ENCODE results near the gene RPS25.

Gene RPS25

DNA sequence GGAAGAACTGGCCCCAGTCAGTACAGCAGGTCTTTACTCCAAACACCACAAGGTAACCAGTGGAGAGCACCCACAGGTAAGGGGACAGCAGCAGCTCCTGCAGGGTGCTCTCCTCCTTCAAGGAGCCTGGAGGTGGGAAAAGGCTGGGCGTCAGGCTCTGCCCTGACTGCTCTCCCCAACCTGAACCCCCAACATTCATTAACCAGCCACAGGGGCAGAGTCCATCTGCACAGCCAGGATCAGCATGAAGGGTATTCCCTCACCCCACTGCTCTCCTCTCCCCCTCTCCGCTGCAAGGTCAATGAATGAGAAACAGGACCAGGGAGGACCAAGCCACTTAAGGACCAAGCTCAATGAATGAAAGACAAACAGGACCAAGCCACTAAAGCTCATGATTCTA is 8.8 kb upstream of the RPS25 start:
- no peak overlapping the region for H2AFZ ChIP-seq (ENCODE audit: low read length)
- H3K4me1 ChIP-seq (ENCODE audit: low read length), result peaks cover 45% of the 10 kb centered on the region
- peaks cover 80% of the 10 kb centered on the region for H3K79me2 ChIP-seq (ENCODE audit: low read length)
- DNase-seq, result no peak
- no peaks in the 10 kb centered on the region for H3K36me3 ChIP-seq (replicated peaks; ENCODE audit: insufficient read depth, low read length)
- no peaks in the 10 kb centered on the region for H3K9me2 ChIP-seq (replicated peaks; ENCODE audit: insufficient read depth, low read length)
- H3F3A ChIP-seq (ENCODE audit: insufficient read depth, low read length), result peaks cover 37% of the 10 kb centered on the region
- no peaks in the 10 kb centered on the region for H3K9me3 ChIP-seq (replicated peaks; ENCODE audit: insufficient read depth, low read length)
- H3K27me3 ChIP-seq (replicated peaks; ENCODE audit: insufficient read depth, low read length), result no peaks in the 10 kb centered on the region
- H3K4me3 ChIP-seq (ENCODE audit: low read length), result no peak overlapping the region
- H3K27ac ChIP-seq (ENCODE audit: low read length), result no peak overlapping the region
- no peaks in the 10 kb centered on the region for H4K20me1 ChIP-seq (ENCODE audit: insufficient read depth, low read length)
- TF ChIP-seq EZH2phosphoT487 (IDR thresholded peaks at IDR 0.05; ENCODE audit: low read length), result no peak
- TF ChIP-seq EZH2 (optimal IDR thresholded peaks at IDR 0.05; ENCODE audit: low read depth, low read length), result no peak
- TF ChIP-seq, protein P1, sequence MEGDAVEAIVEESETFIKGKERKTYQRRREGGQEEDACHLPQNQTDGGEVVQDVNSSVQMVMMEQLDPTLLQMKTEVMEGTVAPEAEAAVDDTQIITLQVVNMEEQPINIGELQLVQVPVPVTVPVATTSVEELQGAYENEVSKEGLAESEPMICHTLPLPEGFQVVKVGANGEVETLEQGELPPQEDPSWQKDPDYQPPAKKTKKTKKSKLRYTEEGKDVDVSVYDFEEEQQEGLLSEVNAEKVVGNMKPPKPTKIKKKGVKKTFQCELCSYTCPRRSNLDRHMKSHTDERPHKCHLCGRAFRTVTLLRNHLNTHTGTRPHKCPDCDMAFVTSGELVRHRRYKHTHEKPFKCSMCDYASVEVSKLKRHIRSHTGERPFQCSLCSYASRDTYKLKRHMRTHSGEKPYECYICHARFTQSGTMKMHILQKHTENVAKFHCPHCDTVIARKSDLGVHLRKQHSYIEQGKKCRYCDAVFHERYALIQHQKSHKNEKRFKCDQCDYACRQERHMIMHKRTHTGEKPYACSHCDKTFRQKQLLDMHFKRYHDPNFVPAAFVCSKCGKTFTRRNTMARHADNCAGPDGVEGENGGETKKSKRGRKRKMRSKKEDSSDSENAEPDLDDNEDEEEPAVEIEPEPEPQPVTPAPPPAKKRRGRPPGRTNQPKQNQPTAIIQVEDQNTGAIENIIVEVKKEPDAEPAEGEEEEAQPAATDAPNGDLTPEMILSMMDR (IDR thresholded peaks at IDR 0.05; ENCODE audit: low read length), result no peak
- no peak overlapping the region for H3K9ac ChIP-seq (ENCODE audit: low read length)
- H3K4me2 ChIP-seq (ENCODE audit: low read depth, low read length), result no peak overlapping the region

DNA sequence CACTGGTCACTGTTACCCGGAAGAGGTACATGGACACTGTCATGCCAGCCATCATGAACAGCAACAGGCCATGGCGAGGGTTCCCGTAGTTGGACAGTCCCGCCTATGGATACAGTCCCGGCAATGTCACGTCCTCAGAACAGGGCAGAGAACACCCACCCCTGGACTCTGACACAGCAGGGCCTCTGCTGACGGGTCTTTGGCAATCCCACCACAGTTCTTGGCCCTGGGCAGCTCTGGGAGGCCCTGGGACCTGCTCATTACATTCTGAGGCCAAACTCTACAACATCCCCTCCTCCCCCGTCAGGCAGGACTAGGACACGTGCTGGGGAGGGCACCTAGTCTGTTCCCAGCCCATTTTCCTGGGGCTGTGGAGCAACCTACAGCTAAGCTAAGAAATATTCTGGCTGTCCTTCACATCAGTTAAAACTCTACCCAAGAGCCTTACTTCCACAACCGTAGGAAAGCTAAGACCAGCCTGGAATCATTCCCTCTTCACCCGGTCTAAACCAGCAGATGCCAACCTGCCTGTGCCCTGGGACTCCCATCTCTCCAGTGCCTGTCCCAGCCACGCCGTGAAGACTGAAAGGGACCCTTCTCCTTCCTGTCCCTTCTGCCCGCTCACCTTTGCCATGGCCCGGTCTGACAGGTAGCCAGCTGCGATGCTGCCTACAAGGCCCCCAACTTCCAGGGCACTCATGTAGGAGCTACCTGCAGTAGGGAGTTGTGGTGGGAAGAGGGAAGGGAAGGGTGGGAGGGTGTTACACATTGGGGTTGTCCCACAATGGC is 8.0 kb upstream of the RPS25 start:
- Histone ChIP-seq H3K9ac (ENCODE audit: low read length) (no peak overlapping the region), H3K79me2 (ENCODE audit: low read length) (peaks cover 87% of the 10 kb centered on the region)
- no peak for DNase-seq

DNA sequence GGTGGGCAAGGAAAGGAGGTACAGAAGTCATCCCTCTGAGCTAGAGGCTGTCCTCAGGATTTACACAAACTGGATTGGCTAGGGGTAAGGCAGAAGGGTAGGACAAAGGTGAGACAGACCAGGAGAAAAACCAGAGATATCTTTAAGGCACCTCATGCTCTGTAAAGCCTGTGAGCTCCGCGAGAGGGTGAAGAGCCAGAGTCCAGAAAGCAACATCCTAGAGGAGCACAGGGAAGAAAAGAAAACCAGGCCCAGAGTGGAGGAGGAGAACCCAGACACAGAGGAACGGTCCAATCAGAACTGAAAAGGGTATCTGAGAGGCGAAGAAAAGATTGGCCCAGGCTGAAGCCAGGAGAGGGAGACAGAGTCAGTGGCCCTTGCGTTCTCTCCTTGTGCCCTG is 7.4 kb upstream of the RPS25 start:
- H3K27me3 ChIP-seq (replicated peaks; ENCODE audit: insufficient read depth, low read length), result no peaks in the 10 kb centered on the region
- H3K36me3 ChIP-seq (replicated peaks; ENCODE audit: insufficient read depth, low read length), result no peaks in the 10 kb centered on the region
- no peaks in the 10 kb centered on the region for H3K9me2 ChIP-seq (replicated peaks; ENCODE audit: insufficient read depth, low read length)
- no peak for DNase-seq
- peaks cover 92% of the 10 kb centered on the region for H3K79me2 ChIP-seq (ENCODE audit: low read length)
- H2AFZ ChIP-seq (ENCODE audit: low read length), result no peak overlapping the region
- no peak for TF ChIP-seq EZH2phosphoT487 (IDR thresholded peaks at IDR 0.05; ENCODE audit: low read length)
- TF ChIP-seq, protein P1 (IDR thresholded peaks at IDR 0.05; ENCODE audit: low read length), result no peak
- TF ChIP-seq EZH2 (optimal IDR thresholded peaks at IDR 0.05; ENCODE audit: low read depth, low read length), result no peak
- H4K20me1 ChIP-seq (ENCODE audit: insufficient read depth, low read length), result 0 out of 2 replicates have a peak, but pooled peaks cover 3% of the 10 kb centered on the region
- peaks cover 45% of the 10 kb centered on the region for H3F3A ChIP-seq (ENCODE audit: insufficient read depth, low read length)
- no peak overlapping the region for H3K4me3 ChIP-seq (ENCODE audit: low read length)
- peaks cover 56% of the 10 kb centered on the region for H3K4me1 ChIP-seq (ENCODE audit: low read length)
- no peak overlapping the region for H3K9ac ChIP-seq (ENCODE audit: low read length)
- no peak overlapping the region for H3K4me2 ChIP-seq (ENCODE audit: low read depth, low read length)
- H3K9me3 ChIP-seq (replicated peaks; ENCODE audit: insufficient read depth, low read length), result no peaks in the 10 kb centered on the region
- no peak overlapping the region for H3K27ac ChIP-seq (ENCODE audit: low read length)

More for the DNA sequence above, 8.0 kb upstream of the RPS25 start:
- Histone ChIP-seq H3F3A (ENCODE audit: insufficient read depth, low read length) (peaks cover 44% of the 10 kb centered on the region), H3K4me1 (ENCODE audit: low read length) (peaks cover 53% of the 10 kb centered on the region), H3K27ac (ENCODE audit: low read length) (no peak overlapping the region), H2AFZ (ENCODE audit: low read length) (no peak overlapping the region), H3K36me3 (replicated peaks; ENCODE audit: insufficient read depth, low read length) (no peaks in the 10 kb centered on the region), H3K4me2 (ENCODE audit: low read depth, low read length) (no peak overlapping the region), H4K20me1 (ENCODE audit: insufficient read depth, low read length) (0 out of 2 replicates have a peak, but pooled peaks cover 2% of the 10 kb centered on the region), H3K4me3 (ENCODE audit: low read length) (no peak overlapping the region), H3K27me3 (replicated peaks; ENCODE audit: insufficient read depth, low read length) (no peaks in the 10 kb centered on the region), H3K9me3 (replicated peaks; ENCODE audit: insufficient read depth, low read length) (no peaks in the 10 kb centered on the region), H3K9me2 (replicated peaks; ENCODE audit: insufficient read depth, low read length) (no peaks in the 10 kb centered on the region)
- TF ChIP-seq, protein P1 (IDR thresholded peaks at IDR 0.05; ENCODE audit: low read length), result no peak
- no peak for TF ChIP-seq EZH2phosphoT487 (IDR thresholded peaks at IDR 0.05; ENCODE audit: low read length)
- no peak for TF ChIP-seq EZH2 (optimal IDR thresholded peaks at IDR 0.05; ENCODE audit: low read depth, low read length)
